AG04449 (cell line): ENCODE measurements around the gene ZBTB5.

Experiments used
- CTCF ChIA-PET: fragments of 350-600 bp; formaldehyde crosslinking; extraction: SDS; loops from one replicate; lab custom pipeline; 2021; ENCODE audit warnings: antibody characterized with exemption; lab: Yijun Ruan, JAX
- POLR2A ChIA-PET: fragments of 400-600, 350-600 bp; formaldehyde crosslinking; extraction: SDS; loops from one replicate; lab custom pipeline; 2020; ENCODE audit warnings: antibody characterized with exemption, inconsistent platforms; lab: Yijun Ruan, JAX
- DNase-seq: peaks from one replicate; pipeline ENCODE4 v3.0.0-alpha.2; 2010; ENCODE audit warnings: low read depth, low spot score
- H3K4me3 ChIP-seq: 2 replicates; pipeline ENCODE4 v1.5.1; 2011; ENCODE audit warnings: low read depth, mild to moderate bottlenecking, control low read depth, low read length
- TF ChIP-seq, protein P1 (sequence below): IDR thresholded peaks from one replicate; pipeline ENCODE4 v1.5.1; 2011; ENCODE audit warnings: mild to moderate bottlenecking, moderate library complexity, low read length, control low read depth, inconsistent platforms; ENCODE audit not compliant: insufficient read depth; ENCODE audit errors: missing control alignments

Gene ZBTB5

DNA sequence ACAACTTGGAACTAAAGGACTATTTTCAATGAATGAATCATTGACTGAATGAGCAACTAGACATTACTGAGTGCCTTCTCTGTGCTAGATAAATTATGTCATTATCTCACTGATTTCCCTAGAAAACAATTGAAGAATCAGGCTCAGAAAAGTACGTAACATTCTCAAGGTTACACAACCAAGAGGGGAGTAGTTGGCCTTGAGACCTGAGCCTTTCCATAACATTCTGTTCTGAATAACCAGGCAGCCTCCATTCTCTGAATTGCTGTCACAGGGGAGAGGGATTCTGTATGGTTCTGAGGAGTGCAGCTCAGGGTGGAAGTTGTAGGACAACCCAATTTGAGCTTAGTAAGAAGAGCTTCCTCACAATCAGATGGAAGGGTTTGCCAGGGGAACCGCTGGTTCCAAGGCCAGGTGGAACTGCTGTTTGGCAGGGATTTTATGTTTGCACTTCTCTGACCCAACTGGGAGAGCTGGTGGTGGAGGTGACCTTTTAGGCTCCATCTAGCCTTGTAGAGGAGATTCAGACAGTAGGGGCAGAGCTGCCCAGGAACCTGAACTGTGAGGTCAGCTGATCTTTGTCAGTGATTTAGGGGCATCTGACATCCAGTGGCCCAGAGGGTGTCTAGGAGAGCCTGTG lies 36.8 kb upstream of the ZBTB5 start:
- H3K4me3 ChIP-seq, result no peak overlapping the region
- POLR2A ChIA-PET, result no interaction called here
- CTCF ChIA-PET, result no interaction called here
- TF ChIP-seq, protein P1, sequence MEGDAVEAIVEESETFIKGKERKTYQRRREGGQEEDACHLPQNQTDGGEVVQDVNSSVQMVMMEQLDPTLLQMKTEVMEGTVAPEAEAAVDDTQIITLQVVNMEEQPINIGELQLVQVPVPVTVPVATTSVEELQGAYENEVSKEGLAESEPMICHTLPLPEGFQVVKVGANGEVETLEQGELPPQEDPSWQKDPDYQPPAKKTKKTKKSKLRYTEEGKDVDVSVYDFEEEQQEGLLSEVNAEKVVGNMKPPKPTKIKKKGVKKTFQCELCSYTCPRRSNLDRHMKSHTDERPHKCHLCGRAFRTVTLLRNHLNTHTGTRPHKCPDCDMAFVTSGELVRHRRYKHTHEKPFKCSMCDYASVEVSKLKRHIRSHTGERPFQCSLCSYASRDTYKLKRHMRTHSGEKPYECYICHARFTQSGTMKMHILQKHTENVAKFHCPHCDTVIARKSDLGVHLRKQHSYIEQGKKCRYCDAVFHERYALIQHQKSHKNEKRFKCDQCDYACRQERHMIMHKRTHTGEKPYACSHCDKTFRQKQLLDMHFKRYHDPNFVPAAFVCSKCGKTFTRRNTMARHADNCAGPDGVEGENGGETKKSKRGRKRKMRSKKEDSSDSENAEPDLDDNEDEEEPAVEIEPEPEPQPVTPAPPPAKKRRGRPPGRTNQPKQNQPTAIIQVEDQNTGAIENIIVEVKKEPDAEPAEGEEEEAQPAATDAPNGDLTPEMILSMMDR, result no peak
- no peak for DNase-seq

DNA sequence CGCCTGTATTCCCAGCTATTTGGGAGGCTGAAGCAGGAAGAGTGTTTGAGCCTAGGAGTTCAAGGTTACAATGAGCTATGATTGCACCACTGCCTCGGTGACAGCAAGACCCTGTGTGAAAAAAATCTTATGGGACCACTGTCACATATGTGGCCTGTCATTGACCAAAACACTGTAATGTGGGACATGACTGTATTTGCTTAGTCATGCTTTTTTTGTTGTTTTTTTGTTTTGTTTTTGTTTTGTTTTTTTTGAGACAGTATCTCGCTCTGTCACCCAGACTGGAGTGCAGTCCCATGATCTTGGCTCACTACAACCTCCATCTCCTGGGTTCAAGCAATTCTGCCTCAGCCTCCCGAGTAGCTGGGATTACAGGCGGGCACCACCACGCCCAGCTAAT lies 34.0 kb upstream of the ZBTB5 start:
- POLR2A ChIA-PET, result interaction anchor here (0.9 kb wide), 1 partner anchor 12 kb away, joined by 3 read pairs; no protein-coding TSS in a partner anchor
- CTCF ChIA-PET, result interaction anchor here (1.1 kb wide), 1 partner anchor 10 kb away, joined by 5 read pairs; no protein-coding TSS in a partner anchor
- TF ChIP-seq, protein P1, result no peak
- DNase-seq, result no peak
- H3K4me3 ChIP-seq, result no peak overlapping the region

DNA sequence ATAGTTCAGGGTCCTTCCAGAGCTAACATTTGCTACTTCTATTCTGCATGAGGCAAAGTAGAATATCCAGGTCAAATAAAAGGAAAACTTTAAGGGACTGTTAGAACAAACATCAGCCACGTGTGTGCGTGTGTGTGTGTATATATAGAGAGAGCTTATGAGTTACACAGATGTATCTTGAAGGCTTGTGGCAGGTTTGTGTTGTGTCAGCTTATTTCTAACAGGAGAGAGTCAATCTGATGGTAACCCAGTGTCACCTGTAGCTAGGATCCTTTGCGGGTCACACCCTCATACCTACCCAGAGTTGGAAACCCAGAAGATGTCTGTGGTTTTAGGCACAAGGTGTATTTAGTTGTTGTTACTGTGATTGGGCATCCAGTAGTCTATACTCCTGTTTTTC lies 33.2 kb upstream of the ZBTB5 start:
- ChIA-PET POLR2A (interaction anchor here (0.9 kb wide), 1 partner anchor 12 kb away, joined by 3 read pairs; no protein-coding TSS in a partner anchor), CTCF (interaction anchor here (1.1 kb wide), 2 partner anchors 9 to 15 kb away, joined by 3 to 5 read pairs; no protein-coding TSS in a partner anchor)
- DNase-seq, result no peak
- TF ChIP-seq, protein P1, result no peak
- H3K4me3 ChIP-seq, result no peak overlapping the region

DNA sequence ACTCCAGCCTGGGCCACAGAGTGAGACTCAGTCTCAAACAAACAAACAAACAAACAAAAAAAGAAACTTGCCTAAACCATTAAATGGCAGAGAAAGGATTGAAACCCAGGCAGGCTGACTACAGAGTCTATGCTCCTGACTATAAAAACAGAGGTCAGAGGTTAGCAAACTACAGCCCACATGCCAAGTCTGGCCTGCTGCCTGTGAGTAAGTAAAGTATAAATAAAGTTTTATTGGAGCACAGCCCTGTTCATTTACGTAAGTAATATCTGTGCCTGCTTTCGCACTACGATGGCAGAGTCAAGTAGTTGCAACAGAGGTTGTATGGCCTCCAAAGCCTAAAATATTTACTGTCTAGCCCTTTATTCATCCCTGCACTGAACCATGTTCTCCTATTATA lies 32.1 kb upstream of the ZBTB5 start:
- CTCF ChIA-PET, result no interaction called here

DNA sequence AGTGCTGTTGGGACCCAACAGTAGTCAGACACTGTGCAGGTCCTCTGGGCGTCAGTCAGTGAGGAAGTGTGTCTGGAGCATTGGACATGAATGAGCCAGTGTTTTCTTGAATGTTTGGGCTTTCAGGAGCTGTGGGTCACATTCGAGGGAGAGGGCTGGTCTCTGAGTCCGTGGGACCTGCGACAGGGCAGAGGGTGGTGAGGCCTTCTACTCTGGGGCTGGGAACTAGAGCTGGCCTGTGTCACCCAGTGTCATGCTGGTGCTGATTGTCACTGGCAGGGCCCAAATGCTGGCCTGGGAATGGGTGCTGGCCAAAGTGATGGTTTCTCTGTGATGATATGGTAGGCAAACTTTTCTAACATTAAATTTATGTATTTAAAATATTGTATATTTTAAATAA lies 30.8 kb upstream of the ZBTB5 start:
- CTCF ChIA-PET, result interaction anchor here (0.8 to 0.9 kb wide), 2 partner anchors 10 to 15 kb away, joined by 4 to 6 read pairs; partner anchors contain the start of gene POLR1E
- TF ChIP-seq, protein P1, result no peak

More for the DNA sequence above, 32.1 kb upstream of the ZBTB5 start:
- POLR2A ChIA-PET, result no interaction called here
- H3K4me3 ChIP-seq, result no peak overlapping the region
- TF ChIP-seq, protein P1, result no peak
- DNase-seq, result no peak

DNA sequence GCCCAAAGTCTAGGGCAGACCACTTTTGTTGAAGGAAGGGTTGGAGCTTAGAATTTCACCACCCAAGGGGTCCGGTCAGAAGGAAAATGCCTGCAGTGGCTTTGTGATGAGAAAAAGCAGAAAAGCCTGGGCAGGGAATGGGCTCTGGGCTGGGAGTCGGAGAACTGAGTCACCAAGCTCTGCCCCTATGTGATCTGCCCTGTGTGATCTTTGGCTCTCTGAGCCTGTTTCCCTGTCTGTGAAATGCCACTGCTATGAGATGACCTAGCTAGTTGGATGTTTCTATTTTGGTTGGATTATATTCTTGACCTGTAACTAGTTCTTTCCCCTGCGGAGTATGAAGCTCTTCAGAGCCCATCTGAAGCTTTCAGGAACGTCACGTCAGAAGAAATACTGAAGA lies 30.3 kb upstream of the ZBTB5 start:
- TF ChIP-seq, protein P1, result no peak
- DNase-seq, result no peak
- POLR2A ChIA-PET, result interaction anchor here (1.9 kb wide), 1 partner anchor 8 kb away, joined by 6 read pairs; no protein-coding TSS in a partner anchor
- CTCF ChIA-PET, result interaction anchor here (0.8 to 1.0 kb wide), 4 partner anchors 8 to 15 kb away, joined by 3 to 6 read pairs (median 4); partner anchors contain the start of gene POLR1E
- H3K4me3 ChIP-seq, result no peak overlapping the region

More for the DNA sequence above, 30.8 kb upstream of the ZBTB5 start:
- H3K4me3 ChIP-seq, result no peak overlapping the region
- DNase-seq, result no peak
- POLR2A ChIA-PET, result interaction anchor here (1.9 kb wide), 1 partner anchor 9 kb away, joined by 6 read pairs; no protein-coding TSS in a partner anchor
